HG02885 (cell line): ENCODE data around the gene PLCB1.

ENCODE experiments used
- ATAC-seq: cut with Tn5 transposase; IDR thresholded peaks from one replicate; pipeline ENCODE4 v1.9.1; 2021; ENCODE audit warnings: mild to moderate bottlenecking; ENCODE audit not compliant: unreplicated experiment, poor library complexity

Gene PLCB1

GRCh38 chr20:8875586-8875985, 743.5 kb downstream of the PLCB1 start:
- no peak for ATAC-seq

- no peak for ATAC-seq
These were observed 744.3 kb downstream of the PLCB1 start for GRCh38 chr20:8876366-8876765.

DNA sequence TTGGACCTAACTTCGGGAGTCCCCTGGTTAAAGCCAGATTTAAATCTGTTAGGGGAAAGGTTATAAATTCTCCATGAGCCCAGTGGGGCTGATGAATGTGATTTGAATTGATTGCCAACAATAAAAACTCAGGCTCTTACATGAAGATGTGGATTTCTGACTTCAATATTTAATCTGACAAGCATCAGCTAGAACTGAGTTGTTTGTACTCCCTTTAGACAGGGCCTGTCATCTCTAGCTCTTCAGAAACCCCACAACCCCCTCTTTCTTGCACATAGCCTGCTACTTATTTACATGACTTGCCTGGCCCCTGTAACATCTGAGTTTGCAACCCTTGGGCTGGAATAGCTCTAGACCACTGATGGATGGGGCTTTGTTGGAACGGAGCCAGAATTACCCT, 745.2 kb downstream of the PLCB1 start:
- ATAC-seq, result no peak

DNA sequence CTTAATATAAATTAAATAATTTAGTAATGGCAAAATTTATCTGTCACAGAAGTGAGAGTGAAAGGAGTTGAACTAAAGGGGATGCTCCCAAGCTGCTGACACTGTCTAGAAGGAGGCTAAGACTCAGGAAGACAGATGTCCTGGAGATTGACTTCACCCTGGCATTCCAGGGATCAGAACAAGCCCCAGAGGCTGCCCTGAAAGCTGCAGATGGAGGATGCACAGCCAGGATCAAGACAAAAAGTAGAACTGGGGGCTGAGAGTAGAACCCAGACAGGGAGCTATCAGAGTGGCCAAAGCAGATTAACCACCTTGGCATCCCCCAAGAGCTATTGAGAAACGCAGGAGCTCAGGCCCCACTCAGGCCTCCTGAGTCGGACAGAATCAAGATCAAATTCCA, 747.6 kb downstream of the PLCB1 start:
- no peak for ATAC-seq

- no peak for ATAC-seq
These were observed 748.2 kb downstream of the PLCB1 start for GRCh38 chr20:8880085-8880853.

DNA sequence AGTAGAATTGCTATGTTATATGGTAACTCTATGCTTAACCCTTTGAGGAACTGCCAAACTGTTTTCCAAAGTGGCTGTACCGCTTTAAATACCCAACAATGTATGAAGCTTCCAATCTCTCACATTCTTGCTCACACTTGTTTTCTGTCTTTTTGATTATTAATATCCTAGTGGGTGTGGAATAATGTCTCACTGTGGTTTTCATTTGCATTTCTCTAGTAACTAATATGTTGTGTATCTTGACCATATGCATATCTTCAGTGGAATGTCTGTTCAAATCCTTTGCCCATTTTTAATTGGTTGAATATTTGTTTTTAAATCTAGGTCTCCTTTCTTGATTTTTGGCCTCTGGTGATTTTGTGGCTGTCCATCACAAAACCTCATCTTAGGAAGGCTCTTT, 759.0 kb downstream of the PLCB1 start:
- ATAC-seq, result no peak

- ATAC-seq, result no peak
These were observed 763.4 kb downstream of the PLCB1 start for GRCh38 chr20:8895472-8895871.

DNA sequence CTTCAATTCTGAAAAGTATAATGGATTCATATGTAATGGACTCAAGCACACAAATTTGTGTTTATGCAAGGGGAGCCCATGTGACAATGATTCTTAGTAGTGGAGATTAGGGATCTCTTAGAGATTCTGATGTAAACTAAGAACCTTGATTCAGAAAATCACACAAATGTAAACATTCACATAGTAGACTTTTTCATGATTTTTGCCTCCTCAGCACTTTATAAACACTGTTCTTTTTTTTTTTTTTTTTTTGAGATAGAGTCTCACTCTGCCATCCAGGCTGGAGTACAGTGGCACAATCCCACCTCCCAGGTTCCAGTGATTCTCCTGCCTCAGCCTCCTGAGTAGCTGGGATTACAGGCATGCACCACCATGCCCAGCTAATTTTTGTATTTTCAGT, 766.8 kb downstream of the PLCB1 start:
- no peak for ATAC-seq

DNA sequence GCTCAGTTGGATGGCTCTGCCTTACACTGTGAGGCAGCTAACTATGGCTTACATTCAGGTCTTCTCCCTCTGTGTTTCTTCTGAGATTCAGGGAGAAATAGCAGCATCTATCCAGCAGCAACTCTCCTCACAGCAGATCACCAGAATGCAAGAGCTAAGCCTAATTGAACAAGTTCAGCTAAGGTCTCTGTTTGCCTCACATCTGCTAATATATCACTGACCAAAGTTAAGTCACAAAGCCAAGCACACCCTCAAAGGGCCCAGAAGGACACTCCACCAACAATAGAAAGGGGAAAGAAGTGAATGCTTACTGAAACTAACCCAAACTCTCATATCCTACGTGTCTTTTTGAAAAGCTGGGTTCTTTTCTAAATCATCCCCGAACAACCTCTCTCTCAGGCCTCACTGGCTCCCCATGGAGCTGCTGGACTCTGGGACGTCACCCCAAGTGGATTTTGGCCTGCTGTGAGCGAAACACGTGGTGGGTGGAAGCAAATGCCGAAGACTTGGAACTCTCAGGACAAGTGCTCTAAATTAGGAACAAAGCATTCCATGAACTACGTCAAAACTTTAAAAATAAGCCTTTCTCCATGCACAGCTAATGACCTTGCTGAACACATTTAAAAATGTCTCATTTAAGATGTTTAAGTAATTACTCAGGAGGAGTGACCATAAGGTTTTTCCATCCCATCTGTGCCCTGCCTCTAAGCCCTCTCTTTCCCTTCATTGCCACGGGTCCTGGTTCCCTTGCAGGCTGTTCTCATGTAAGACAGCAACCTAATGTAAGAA, 769.4 kb downstream of the PLCB1 start:
- ATAC-seq, result no peak

- ATAC-seq, result no peak
These were observed 771.9 kb downstream of the PLCB1 start for GRCh38 chr20:8903655-8904605.

DNA sequence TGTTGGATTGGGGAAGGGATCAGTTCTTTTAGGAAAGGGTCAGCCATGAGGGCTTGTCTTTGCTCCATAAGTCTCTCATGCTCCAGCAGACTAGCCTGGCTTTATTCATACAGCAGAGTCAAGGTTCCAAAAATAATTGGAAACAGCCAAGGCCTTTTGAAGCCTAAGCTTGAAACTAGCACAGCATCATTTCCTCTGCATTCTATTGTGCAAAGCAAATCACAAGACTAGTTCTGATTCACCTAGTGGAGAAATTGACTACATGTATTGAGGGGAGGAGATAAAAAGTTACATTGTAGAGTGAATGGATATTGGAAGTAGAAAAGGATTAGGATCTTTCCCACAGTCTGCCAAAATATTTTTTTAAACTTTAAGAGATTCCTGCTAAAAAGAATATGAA, 777.5 kb downstream of the PLCB1 start:
- no peak for ATAC-seq

- no peak for ATAC-seq
These were observed 780.0 kb downstream of the PLCB1 start for GRCh38 chr20:8912096-8912495.

GRCh38 chr20:8912731-8913130, 780.7 kb downstream of the PLCB1 start:
- no peak for ATAC-seq

DNA sequence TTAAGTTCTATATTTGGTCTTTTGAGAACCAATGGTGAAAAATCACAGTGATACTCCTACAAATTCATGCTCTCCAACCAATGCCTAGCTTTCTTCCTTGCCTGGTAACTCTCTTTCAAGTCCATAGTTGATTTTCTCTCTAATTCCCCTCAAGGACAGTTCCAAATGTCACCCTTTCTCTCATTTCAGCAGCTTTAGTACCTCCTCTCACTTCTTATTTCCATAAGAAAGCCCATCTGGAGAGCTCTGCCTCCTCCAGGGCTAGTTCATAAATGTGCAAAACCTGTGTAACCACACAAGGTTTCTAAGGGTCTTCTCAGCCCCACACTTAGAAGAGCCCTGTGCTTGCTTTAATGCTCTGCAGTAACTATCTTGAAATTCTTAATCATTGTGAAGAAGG, 781.4 kb downstream of the PLCB1 start:
- no peak for ATAC-seq

DNA sequence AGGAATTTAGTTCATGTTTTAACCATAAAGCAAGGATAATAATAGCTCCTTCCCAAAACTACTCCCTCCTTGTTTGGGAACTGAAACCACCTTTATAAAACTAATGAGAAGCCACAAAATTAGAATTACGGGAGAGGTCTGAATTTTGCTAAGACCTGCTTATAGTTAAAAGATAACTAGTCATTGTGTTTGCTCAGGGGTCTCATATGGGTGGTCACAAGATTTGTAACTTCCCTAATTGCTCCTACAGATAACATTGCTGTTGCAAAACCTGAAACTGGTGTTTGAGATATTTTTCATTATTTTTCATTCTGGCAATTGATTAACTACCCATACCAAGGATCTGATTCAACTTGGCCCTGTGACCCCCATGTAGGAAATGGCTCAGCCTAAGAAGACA, 782.4 kb downstream of the PLCB1 start:
- no peak for ATAC-seq

DNA sequence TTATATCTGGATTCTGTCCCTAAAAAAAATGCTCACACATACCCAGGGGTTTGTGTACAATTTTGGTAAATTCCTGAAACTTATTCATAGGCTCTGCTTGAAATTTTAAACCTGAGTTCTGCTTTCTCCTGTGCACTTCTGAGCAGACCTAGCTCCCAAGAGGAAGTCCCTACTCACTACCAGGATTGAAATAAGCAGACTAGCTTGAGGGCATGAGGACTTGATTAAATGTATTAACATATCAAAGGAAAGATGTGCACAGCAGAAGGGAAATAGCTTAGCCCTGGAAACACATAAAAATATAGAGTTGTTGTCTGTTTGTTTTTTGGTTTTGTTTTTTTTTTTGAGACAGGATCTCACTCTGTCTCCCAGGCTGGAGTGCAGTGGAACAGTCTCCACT, 785.0 kb downstream of the PLCB1 start:
- ATAC-seq, result no peak

- ATAC-seq, result no peak
These were observed 786.1 kb downstream of the PLCB1 start for GRCh38 chr20:8918145-8918544.

DNA sequence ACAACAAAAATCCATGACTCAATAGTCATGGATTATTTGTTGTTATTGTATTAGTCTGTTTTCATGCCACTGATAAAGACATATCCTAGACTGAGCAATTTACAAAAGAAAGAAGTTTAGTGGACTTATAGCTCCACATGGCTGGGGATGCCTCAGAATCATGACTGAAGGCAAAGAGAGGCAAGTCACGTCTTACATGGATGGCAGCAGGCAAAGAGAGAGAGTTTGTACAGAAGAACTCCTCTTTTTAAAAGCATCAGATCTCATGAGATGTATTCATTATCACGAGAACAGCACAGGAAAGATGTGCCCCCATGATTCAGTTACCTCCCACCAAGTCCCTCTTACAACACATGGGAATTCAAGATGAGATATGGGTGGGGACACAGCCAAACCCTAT, 792.5 kb downstream of the PLCB1 start:
- no peak for ATAC-seq

DNA sequence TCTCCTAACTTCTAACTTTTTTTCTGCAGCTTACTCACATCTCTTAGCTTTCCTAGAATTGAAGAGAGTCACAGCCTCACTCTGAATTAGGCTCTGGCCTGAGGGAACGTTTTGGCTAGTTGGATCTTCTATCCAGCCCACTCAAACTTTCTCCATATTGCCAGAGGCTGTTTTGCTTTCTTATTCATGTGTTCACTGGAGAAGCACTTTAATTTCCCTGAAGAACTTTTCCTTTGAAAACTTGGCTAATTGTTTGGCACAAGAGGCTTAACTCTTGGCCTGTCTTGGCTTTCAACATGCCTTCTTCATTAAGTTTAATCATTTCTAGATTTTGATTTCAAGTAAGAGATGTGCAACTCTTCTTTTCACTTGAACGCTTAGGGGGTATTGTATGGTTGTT, 798.7 kb downstream of the PLCB1 start:
- ATAC-seq, result no peak

DNA sequence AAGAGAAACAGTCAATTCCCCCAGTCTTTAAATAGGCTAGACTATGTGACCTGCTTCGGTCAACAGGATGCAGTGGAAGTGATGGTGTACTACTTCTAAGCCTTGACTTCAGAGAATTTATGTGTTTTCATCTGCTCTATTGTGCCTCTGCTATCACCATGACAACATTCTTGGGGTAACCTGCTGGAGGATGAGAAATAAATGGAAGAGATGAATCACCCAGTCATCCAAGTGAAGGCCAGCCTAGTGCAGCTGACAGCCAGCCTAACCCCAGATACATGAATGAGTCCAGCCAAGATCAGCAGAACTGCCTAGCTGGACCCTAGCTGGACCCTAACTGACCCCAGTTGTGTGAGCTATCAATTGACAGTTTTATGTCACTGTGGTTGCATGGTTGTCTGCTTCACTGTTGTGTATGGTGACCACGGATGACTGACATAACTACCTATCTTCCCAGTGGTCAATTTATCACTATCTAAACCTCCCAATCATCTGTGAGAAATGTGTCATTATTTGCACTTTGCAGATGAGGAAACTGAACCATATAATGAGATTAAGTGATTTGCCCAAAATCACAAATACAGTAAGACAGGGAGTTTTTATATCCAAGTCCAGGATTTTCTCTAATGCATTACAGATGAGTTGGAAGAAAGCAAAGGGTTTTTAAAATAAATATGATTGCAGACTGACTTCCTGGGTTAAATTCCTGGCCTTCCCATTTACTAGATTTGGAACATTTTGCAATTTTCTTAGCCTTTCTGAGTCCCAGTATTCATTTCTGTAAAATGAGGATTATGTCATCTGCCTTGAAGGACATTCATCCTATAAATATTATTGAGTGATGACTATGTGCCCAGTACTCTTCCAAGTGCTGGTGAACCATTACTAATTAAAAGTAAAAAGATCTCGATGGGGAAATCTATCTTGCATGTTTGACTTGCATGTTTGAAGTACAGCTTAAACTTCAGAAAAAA, 800.4 kb downstream of the PLCB1 start:
- ATAC-seq, result no peak
